Activated naive CD4-positive, alpha-beta T cell treated with anti-CD3 and anti-CD28 coated beads for 36 hours (primary cell): ENCODE data around the gene NAV1. TPM values are rescaled to one million over a fixed set of nuclear protein-coding genes. Genes with fewer than 3 reads are reported as not detected.
"Not testable (repeated sequence)": the region's sequence is repeated elsewhere in the genome, so short reads cannot be mapped to it uniquely, and the experiment has no call there.

Experiments
- CTCF ChIA-PET: fragments of 350-600 bp; sonication (Branson Sonifier 250); formaldehyde crosslinking; loops from one replicate; lab custom pipeline; 2021; ENCODE audit warnings: antibody characterized with exemption; lab: Charles Lee
- DNase-seq: peaks from one replicate; pipeline ENCODE4 v3.0.0-alpha.2; 2020
- H3K27ac Mint-ChIP-seq: one replicate; pipeline ENCODE4 v1.8.0; 2021; ENCODE audit warnings: mild to moderate bottlenecking, mixed read lengths
- H3K27me3 Mint-ChIP-seq: one replicate; pipeline ENCODE4 v1.8.0; 2021; ENCODE audit warnings: low read depth, mixed read lengths
- H3K36me3 Mint-ChIP-seq: one replicate; pipeline ENCODE4 v1.8.0; 2021; ENCODE audit warnings: low read depth, mixed read lengths
- H3K4me1 Mint-ChIP-seq: one replicate; pipeline ENCODE4 v1.8.0; 2021; ENCODE audit warnings: low read depth, mixed read lengths
- H3K4me3 Mint-ChIP-seq: one replicate; pipeline ENCODE4 v1.8.0; 2021; ENCODE audit warnings: mild to moderate bottlenecking, moderate library complexity, mixed read lengths
- H3K9me3 Mint-ChIP-seq: one replicate; pipeline ENCODE4 v1.8.0; 2021; ENCODE audit warnings: mixed read lengths
- intact Hi-C: fragments of 100-400 bp; cut with micrococcal nuclease; formaldehyde crosslinking; loops from one replicate; pipeline ENCODE4 v1.15.1; 2023
- total RNA-seq, 2 experiments: library from RNA; stranded (reverse); gene quantifications; one replicate each; pipeline ENCODE4 v1.2.3, GENCODE V29; 2021

NAV1 gene
- total RNA-seq, 2 experiments from 2014 or later: 0.62 to 1.2 TPM

DNA sequence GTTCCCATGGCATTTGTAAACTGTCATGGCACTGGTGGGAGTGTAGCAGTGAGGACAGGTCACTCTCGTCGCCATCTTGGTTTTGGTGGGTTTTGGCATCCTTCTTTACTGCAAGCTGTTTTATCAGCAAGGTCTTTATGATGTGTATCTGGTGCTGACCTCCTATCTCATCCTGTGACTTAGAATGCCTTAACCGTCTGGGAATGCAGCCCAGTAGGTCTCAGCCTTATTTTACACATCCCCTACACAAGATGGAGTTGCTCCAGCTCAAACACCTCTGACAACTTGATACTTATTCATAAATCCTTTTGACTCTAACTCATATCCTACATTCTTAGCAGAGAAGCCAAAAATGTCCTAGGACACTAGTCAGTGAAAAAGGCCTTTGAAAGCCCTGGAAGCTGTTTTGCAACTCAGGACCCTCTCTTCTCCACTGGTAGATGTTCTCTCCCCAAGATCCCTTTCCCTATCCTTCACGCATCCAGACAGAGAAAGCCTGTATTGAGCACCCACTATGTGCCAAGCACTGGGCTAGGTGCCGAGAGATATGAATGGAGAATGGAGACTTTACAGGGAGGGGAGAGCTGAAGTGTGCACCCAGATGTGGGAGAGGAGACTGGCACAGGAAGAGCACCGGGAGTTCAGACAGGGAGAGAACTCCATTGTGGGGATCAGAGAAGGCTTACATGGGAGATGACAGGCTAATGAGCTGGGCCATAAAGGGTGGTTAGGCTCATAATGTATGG is 25.3 kb upstream of the NAV1 start:
- CTCF ChIA-PET: interaction anchor here (0.6 to 16.2 kb wide), 28 partner anchors 7 to 490 kb away, joined by 3 to 287 read pairs (median 4); partner anchors contain the start of genes IPO9 and KIF21B
- intact Hi-C loops: loop anchor here (1.0 kb wide), 3 partner anchors 31 to 77 kb away; no protein-coding TSS in a partner anchor

DNA sequence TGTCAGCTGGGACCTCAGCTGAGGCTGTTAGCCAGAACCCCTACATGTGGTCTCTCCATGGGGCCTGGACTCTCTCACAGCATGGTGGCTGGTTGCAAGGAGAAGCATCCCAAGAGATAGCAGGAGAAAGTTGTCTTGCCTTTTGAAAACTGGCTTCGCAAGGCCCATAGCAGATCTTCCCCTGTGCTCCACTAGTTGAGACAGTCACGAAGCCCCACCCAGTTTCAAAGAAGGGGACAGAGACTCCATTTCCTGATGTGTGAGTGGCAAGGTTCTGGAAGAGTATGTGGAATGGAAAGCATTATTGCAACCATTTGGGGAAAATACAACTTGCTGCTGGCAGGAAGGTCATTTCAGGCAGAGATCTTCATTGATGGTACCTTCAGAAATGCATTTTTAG is 24.5 kb upstream of the NAV1 start:
- H3K27me3 Mint-ChIP-seq: no peaks in the 10 kb centered on the region
- peaks cover 11% of the 10 kb centered on the region for H3K36me3 Mint-ChIP-seq
- no peak overlapping the region for H3K27ac Mint-ChIP-seq
- H3K9me3 Mint-ChIP-seq: no peaks in the 10 kb centered on the region
- peaks cover 3% of the 10 kb centered on the region for H3K4me1 Mint-ChIP-seq
- CTCF ChIA-PET: interaction anchor here (1.5 to 16.2 kb wide), 11 partner anchors 8 to 81 kb away, joined by 4 to 287 read pairs (median 19); no protein-coding TSS in a partner anchor
- intact Hi-C loops: no loop called here
- no peak overlapping the region for H3K4me3 Mint-ChIP-seq
- no peak for DNase-seq

More for the DNA sequence above, 25.3 kb upstream of the NAV1 start:
- Mint-ChIP-seq H3K27me3 (no peaks in the 10 kb centered on the region), H3K4me1 (peaks cover 3% of the 10 kb centered on the region), H3K4me3 (no peak overlapping the region), H3K36me3 (peaks cover 11% of the 10 kb centered on the region), H3K27ac (no peak overlapping the region), H3K9me3 (no peaks in the 10 kb centered on the region)
- DNase-seq: no peak

DNA sequence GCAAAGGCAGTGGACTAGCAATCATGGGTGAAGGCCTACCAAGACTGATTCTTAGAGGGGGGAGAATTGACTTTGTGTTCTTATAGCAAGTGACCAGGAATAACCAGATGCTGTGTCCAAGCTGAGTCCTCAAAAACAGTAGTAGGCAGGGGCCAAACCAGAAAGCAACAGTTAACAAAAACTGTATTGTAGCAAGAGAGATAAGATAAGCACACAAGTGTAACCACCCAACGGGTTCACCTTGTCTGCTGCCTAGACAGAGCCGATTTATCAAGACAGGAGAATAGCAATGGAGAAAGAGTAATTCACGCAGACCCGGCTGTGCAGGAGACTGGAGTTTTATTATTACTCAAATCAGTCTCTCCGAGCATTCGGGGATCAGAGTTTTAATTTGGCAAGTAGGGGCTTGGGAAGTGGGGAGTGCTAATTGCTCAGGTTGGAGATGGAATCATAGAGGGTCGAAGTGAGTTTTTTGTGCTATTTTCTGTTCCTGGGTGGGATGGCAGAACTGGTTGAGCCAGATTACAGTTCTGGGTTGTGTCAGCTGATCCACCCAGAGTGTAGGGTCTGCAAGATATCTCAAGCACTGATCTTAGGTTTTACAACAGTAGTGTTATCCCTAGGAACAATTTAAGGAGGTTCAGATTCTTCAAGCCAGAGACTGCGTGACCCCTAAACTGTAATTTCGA is 23.7 kb upstream of the NAV1 start:
- intact Hi-C loops: no loop called here
- Mint-ChIP-seq H3K9me3 (no peaks in the 10 kb centered on the region), H3K4me3 (no peak overlapping the region), H3K27ac (no peak overlapping the region), H3K4me1 (no peaks in the 10 kb centered on the region), H3K27me3 (no peaks in the 10 kb centered on the region), H3K36me3 (peaks cover 13% of the 10 kb centered on the region)
- CTCF ChIA-PET: interaction anchor here (0.9 to 16.2 kb wide), 6 partner anchors 8 to 261 kb away, joined by 3 to 287 read pairs (median 40); partner anchors contain the start of gene CSRP1
- no peak for DNase-seq

DNA sequence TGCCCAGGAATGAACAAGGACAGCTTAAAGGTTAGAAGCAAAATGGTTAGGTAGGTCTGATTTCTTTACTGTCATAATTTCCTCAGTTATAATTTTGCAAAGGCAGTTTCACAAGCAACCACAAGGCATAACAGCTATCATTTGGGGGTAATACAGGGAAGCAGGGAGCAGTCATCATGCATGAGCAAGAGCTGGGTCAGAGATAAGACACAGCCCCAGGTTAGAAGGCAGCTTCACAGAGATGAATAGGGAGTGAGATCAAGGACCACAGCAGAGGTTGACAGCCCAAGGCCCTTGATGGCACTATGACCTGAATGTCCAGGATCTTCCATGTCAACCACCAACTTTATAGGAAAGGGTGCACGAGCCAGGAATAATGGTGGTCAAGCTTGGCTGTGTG is 23.0 kb upstream of the NAV1 start:
- Mint-ChIP-seq H3K27ac (no peak overlapping the region), H3K4me3 (no peak overlapping the region), H3K36me3 (peaks cover 17% of the 10 kb centered on the region), H3K4me1 (no peaks in the 10 kb centered on the region), H3K27me3 (no peaks in the 10 kb centered on the region), H3K9me3 (no peaks in the 10 kb centered on the region)
- DNase-seq: no peak
- CTCF ChIA-PET: interaction anchor here (0.9 to 16.2 kb wide), 6 partner anchors 9 to 261 kb away, joined by 3 to 287 read pairs (median 40); partner anchors contain the start of gene CSRP1
- intact Hi-C loops: no loop called here

DNA sequence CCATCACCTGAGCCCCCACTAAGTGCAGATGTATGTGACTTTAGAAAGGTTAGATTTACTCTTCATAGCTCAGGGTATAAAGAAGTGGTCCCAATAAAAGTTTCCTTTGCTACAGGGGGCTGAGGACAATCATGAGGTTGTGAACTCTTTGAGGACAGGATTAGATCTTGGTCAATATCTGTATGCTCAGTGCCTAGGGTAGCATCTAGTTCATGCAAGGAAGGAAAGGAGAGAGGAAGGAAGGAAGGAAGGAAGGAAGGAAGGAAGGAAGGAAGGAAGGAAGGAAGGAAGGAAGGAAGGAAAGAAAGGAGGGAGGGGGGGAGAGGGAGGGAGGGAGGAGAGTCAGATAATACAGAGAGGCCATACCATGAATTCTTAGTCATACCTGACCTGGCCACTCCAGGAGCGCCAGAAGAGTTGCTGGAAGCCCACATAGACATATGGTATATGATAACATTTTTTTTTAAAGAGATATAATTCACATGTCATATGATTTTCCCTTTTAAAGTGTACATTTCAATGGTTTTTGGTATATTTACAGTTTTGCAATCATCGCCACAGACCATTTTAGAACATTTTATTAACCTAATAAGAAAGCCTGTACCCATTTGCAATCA is 22.3 kb upstream of the NAV1 start:
- Mint-ChIP-seq H3K27me3 (no peaks in the 10 kb centered on the region), H3K4me3 (no peak overlapping the region), H3K36me3 (peaks cover 19% of the 10 kb centered on the region), H3K27ac (no peak overlapping the region), H3K9me3 (no peaks in the 10 kb centered on the region), H3K4me1 (no peaks in the 10 kb centered on the region)
- intact Hi-C loops: no loop called here
- DNase-seq: no peak
- CTCF ChIA-PET: interaction anchor here (2.3 to 16.2 kb wide), 4 partner anchors 13 to 81 kb away, joined by 10 to 287 read pairs (median 95); no protein-coding TSS in a partner anchor

DNA sequence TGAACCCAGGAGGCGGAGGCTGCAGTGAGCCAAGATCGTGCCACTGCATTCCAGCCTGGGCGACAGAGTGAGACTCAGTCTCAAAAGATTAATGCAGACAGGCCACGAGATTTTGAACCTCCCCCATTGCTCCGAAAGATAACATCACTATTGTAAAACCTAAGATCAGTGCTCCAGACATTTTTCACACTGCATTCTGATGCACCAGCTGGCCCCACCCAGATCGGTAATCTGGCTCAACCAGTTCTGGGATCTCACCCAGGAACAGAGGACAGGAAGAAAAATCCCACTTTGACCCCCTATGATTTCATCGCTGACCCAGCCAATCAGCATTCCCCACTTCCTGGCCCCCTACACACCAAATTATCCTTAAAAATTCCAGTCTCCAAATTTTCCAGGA is 21.3 kb upstream of the NAV1 start:
- Mint-ChIP-seq H3K27ac (no peak overlapping the region), H3K36me3 (peaks cover 28% of the 10 kb centered on the region), H3K4me1 (no peaks in the 10 kb centered on the region), H3K4me3 (no peak overlapping the region), H3K27me3 (no peaks in the 10 kb centered on the region), H3K9me3 (no peaks in the 10 kb centered on the region)
- intact Hi-C loops: no loop called here
- no peak for DNase-seq
- CTCF ChIA-PET: interaction anchor here (16.2 kb wide), 1 partner anchor 34 kb away, joined by 287 read pairs; no protein-coding TSS in a partner anchor

DNA sequence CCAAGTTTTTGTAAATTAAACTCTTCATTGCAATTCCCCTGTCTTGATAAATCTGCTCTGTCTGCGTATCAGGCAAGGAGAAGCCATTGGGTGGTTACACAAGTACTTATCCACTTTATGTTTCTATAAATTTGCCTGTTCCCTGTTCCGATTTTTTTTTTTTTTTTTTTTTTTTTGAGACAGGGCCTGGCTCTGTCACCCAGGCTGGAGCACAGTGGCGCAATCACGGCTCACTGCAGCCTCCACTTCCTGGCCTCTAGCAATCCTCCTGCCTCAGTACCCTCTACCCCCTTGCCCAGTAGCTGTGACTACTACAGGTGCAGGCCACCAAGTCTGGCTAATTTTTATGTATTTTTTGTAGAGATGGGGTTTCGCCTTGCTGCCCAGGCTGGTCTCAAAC is 20.9 kb upstream of the NAV1 start:
- Mint-ChIP-seq H3K27me3 (no peaks in the 10 kb centered on the region), H3K4me3 (no peak overlapping the region), H3K4me1 (no peaks in the 10 kb centered on the region), H3K27ac (no peak overlapping the region), H3K9me3 (no peaks in the 10 kb centered on the region), H3K36me3 (peaks cover 29% of the 10 kb centered on the region)
- DNase-seq: no peak
- intact Hi-C loops: no loop called here
- CTCF ChIA-PET: interaction anchor here (16.2 kb wide), 1 partner anchor 34 kb away, joined by 287 read pairs; no protein-coding TSS in a partner anchor

DNA sequence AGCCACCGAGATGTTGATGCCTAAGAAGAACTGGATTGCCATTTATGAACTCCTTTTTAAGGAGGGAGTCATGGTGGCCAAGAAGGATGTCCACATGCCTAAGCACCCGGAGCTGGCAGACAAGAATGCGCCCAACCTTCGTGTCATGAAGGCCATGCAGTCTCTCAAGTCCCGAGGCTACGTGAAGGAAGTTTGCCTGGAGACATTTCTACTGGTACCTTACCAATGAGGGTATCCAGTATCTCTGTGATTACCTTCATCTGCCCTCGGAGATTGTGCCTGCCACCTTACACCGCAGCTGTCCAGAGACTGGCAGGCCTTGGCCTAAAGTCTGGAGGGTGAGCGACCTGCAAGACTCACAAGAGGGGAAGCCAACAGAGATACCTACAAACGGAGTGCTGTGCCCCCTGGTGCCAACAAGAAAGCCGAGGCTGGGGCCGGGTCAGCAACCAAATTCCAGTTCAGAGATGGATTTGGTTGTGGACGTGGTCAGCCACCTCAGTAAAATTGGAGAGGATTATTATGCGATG is 18.8 kb upstream of the NAV1 start:
- H3K27ac Mint-ChIP-seq, H3K4me1 Mint-ChIP-seq, DNase-seq, H3K4me3 Mint-ChIP-seq, intact Hi-C loops, H3K27me3 Mint-ChIP-seq, H3K9me3 Mint-ChIP-seq: not testable (repeated sequence)
- CTCF ChIA-PET: interaction anchor here (0.8 kb wide), 1 partner anchor 8 kb away, joined by 3 read pairs; no protein-coding TSS in a partner anchor
- H3K36me3 Mint-ChIP-seq: peaks cover 27% of the 10 kb centered on the region

DNA sequence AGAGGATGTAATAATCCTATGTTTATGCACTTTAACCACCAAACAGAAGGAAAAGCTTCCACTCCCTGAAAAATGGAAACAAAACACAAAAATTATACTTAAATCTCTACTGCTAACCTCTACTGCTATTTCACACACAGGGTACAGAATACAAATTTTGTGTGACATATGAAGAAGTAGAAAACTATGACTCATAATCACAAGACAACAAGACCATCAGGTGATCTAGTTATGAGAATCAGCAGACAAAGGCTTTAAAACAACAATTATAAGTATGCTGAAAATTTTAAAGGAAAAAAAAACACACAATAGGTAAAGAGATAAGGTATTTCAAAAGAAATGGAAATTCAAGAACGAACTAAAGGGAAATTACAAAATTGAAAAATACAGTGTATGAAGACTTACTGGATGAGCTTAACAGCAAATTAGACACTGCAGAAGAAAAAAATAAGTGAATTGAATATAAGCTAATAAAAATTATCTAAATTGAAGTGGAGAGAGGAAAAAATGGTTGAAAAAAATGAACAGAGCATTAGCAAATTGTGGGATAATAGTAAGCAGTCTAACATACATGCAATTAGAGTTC is 13.6 kb upstream of the NAV1 start:
- DNase-seq: no peak
- H3K36me3 Mint-ChIP-seq: peaks cover 30% of the 10 kb centered on the region
- intact Hi-C loops: no loop called here
- no peak overlapping the region for H3K4me3 Mint-ChIP-seq
- no peaks in the 10 kb centered on the region for H3K27me3 Mint-ChIP-seq
- CTCF ChIA-PET: interaction anchor here (1.0 to 1.1 kb wide), 3 partner anchors 12 to 178 kb away, joined by 3 to 4 read pairs (median 3); no protein-coding TSS in a partner anchor
- no peaks in the 10 kb centered on the region for H3K4me1 Mint-ChIP-seq
- peaks cover 2% of the 10 kb centered on the region for H3K9me3 Mint-ChIP-seq
- no peak overlapping the region for H3K27ac Mint-ChIP-seq

DNA sequence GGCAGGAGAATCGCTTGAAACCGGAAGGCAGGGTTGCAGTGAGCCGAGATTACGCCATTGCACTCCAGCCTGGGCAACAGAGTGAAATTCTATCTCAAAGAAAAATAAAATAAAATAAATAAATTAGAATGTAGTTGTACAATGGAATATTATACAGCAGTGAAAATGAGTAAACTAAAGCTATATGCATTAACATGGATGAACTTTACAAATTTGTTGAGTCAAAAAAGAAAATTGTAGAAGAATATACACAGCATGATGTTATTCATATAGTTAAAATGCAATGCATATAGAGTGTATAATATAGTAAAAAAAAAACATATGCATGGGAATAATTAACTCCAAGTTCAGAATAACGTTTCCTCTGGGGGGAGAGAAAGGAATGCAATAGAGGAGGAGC is 11.0 kb upstream of the NAV1 start:
- CTCF ChIA-PET: interaction anchor here (0.7 kb wide), 1 partner anchor 180 kb away, joined by 3 read pairs; no protein-coding TSS in a partner anchor
- H3K27me3 Mint-ChIP-seq: no peaks in the 10 kb centered on the region
- peaks cover 26% of the 10 kb centered on the region for H3K36me3 Mint-ChIP-seq
- no peak overlapping the region for H3K4me3 Mint-ChIP-seq
- no peaks in the 10 kb centered on the region for H3K4me1 Mint-ChIP-seq
- DNase-seq: no peak
- H3K27ac Mint-ChIP-seq: no peak overlapping the region
- H3K9me3 Mint-ChIP-seq: peaks cover 2% of the 10 kb centered on the region
- intact Hi-C loops: no loop called here

DNA sequence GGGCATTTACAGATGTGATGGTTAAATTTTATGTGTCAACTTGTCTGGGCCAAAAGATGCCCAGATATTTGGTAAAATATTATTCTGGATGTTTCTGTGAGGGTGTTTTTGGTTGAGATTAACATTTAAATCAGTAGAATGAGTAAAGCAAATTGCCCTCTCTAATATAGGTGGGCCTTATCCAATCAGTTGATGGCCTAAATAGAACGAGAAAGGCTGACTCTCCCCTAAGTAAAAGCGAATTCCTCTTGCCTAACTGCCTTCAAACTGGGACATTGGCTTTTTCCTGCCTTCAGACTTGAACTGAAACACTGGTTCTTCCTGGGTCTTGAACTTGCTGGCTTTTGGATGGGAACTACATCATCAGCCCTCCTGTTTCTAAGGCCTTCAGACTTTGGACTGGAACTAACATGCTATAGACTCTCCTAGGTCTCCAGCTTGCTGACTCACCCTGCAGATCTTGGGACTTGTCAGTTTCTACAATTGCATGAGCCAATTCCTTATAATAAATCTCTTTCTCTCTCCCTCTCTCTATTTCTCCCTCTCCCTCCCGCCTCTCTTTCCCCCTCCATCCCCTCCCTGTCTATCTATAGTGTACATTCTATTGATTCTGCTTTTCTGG is 10.2 kb upstream of the NAV1 start:
- Mint-ChIP-seq H3K27ac (no peak overlapping the region), H3K4me1 (no peaks in the 10 kb centered on the region), H3K36me3 (peaks cover 24% of the 10 kb centered on the region), H3K9me3 (peaks cover 2% of the 10 kb centered on the region), H3K4me3 (no peak overlapping the region), H3K27me3 (no peaks in the 10 kb centered on the region)
- DNase-seq: no peak
- intact Hi-C loops: no loop called here
- CTCF ChIA-PET: interaction anchor here (1.0 to 3.2 kb wide), 5 partner anchors 9 to 81 kb away, joined by 3 to 19 read pairs (median 4); no protein-coding TSS in a partner anchor
